K562 (cell line): ENCODE measurements around the gene ACSM2B. TPM values are rescaled to one million over a fixed set of nuclear protein-coding genes. Genes with fewer than 3 reads are reported as not detected.

Experiments
- ATAC-seq: fragments of 200-7000 bp; cut with Tn5 transposase; 3 replicates; pipeline ENCODE4 v1.9.1; 2020; ENCODE audit warnings: moderate library complexity
- BruUV-seq: library from RNA; stranded (reverse); fragments of 400-500 nt; replicated peaks from 2 replicates; lab custom pipeline; 2021; lab: Mats Ljungman, UMichigan
- CTCF ChIA-PET: fragments of 300-600 bp; formaldehyde crosslinking; extraction: SDS; loops from one replicate; lab custom pipeline; 2021; ENCODE audit warnings: low intra/inter-chr PET ratio; lab: Yijun Ruan, JAX
- POLR2A ChIA-PET: fragments of 300-600, 350-650 bp; sonication (Branson Sonifier 250); formaldehyde crosslinking; extraction: SDS; loops from one replicate; lab custom pipeline; 2021; ENCODE audit warnings: antibody characterized with exemption, inconsistent platforms; lab: Yijun Ruan, JAX
- DNase-seq, 4 experiments: peaks; one replicate each; pipeline versions ENCODE4 v3.0.0 to v3.0.0-alpha.2; 2011 to 2018; ENCODE audit warnings: low spot score in 3 of 4, mixed read lengths in 3 of 4; ENCODE audit errors: extremely low read depth in 1 of 4
- FAIRE-seq: peaks from 2 replicates; lab custom pipeline; 2011; peaks lifted over from hg19 to GRCh38; lab: Jason Lieb, UNC
- H2AFZ ChIP-seq: 2 replicates; pipeline ENCODE4 v1.6.0; 2011; ENCODE audit warnings: low read depth, low read length, control low read depth, inconsistent platforms
- H3K27ac ChIP-seq: fragments of 200-600 bp; 3 replicates; pipeline ENCODE4 v1.8.0; 2011; ENCODE audit warnings: low read depth, mild to moderate bottlenecking, control low read depth, inconsistent platforms, low read length, moderate library complexity, mixed read lengths; ENCODE audit errors: extremely low read depth
- H3K27me3 ChIP-seq, 2 experiments: fragments of 300-600 bp in 1 of 2; 2 replicates in 1 of 2; 3 replicates in 1 of 2; pipeline versions ENCODE4 v1.6.0 to v1.8.0; 2011; ENCODE audit warnings: inconsistent platforms in 2 of 2, low read length in 2 of 2, mild to moderate bottlenecking in 1 of 2, mixed read lengths in 1 of 2, moderate library complexity in 1 of 2; ENCODE audit not compliant: control insufficient read depth in 2 of 2, insufficient read depth in 2 of 2
- H3K36me3 ChIP-seq: fragments of 300-600 bp; 3 replicates; pipeline ENCODE4 v1.8.0; 2011; ENCODE audit warnings: mild to moderate bottlenecking, low read length, inconsistent platforms; ENCODE audit not compliant: control insufficient read depth, insufficient read depth
- H3K4me1 ChIP-seq, 2 experiments: fragments of 200-600 bp in 1 of 2; replicated peaks in 1 of 2; 2 replicates in 1 of 2; 3 replicates in 1 of 2; pipeline versions ENCODE4 v1.5.1 to v1.8.0; 2011; ENCODE audit warnings: inconsistent platforms in 2 of 2, low read length in 2 of 2, mild to moderate bottlenecking in 1 of 2, mixed read lengths in 1 of 2, moderate library complexity in 1 of 2; ENCODE audit not compliant: control insufficient read depth in 2 of 2, insufficient read depth in 2 of 2
- H3K4me2 ChIP-seq: 2 replicates; pipeline ENCODE4 v1.6.1; 2011; ENCODE audit warnings: low read length, control low read depth, inconsistent platforms, mixed read lengths; ENCODE audit not compliant: insufficient read depth
- H3K4me3 ChIP-seq: fragments of 200-600 bp; sonication (generic), shearing (Covaris generic); 2 replicates; pipeline ENCODE4 v1.5.1; 2016; ENCODE audit warnings: control low read depth, inconsistent platforms
- H3K79me2 ChIP-seq: fragments of 200-600 bp; 3 replicates; pipeline ENCODE4 v1.8.0; 2011; ENCODE audit warnings: low read length, inconsistent platforms; ENCODE audit not compliant: control insufficient read depth, insufficient read depth
- H3K9ac ChIP-seq, 2 experiments: 2 replicates each; pipeline versions ENCODE4 v1.6.0 to v1.6.1; 2011; ENCODE audit warnings: low read depth in 2 of 2, low read length in 2 of 2, control low read depth in 1 of 2, inconsistent platforms in 1 of 2, mild to moderate bottlenecking in 1 of 2, mixed read lengths in 1 of 2; ENCODE audit not compliant: insufficient read depth in 1 of 2
- H3K9me1 ChIP-seq: one replicate; pipeline ENCODE4 v1.6.0; 2011; ENCODE audit warnings: inconsistent platforms, mild to moderate bottlenecking, low read length, moderate library complexity; ENCODE audit not compliant: control insufficient read depth, insufficient read depth
- H3K9me3 ChIP-seq: replicated peaks from 2 replicates; pipeline ENCODE4 v1.5.1; 2011; ENCODE audit warnings: low read depth, low read length, inconsistent platforms; ENCODE audit not compliant: control insufficient read depth, insufficient read depth
- H4K20me1 ChIP-seq: replicated peaks from 2 replicates; pipeline ENCODE4 v1.6.1; 2011; ENCODE audit warnings: low read length, inconsistent platforms, mixed read lengths; ENCODE audit not compliant: control insufficient read depth, insufficient read depth
- CHD7 ChIP-seq: fragments of 200-600 bp; sonication (generic); IDR thresholded peaks from one replicate; pipeline ENCODE4 v1.6.1; 2012; ENCODE audit warnings: mild to moderate bottlenecking, low read depth, low read length, inconsistent platforms
- CSDE1 ChIP-seq, 2 experiments: fragments of 450-650 bp; IDR thresholded peaks; 2 replicates each; pipeline ENCODE4 v1.6.1; 2016; ENCODE audit warnings: mild to moderate bottlenecking in 1 of 2
- KAT7 ChIP-seq: sonication (generic); formaldehyde crosslinking; IDR thresholded peaks from 2 replicates; pipeline ENCODE4 v1.8.0; 2022; ENCODE audit warnings: missing genetic modification reagents, mild to moderate bottlenecking, borderline replicate concordance
- SP1 ChIP-seq: sonication (generic); formaldehyde crosslinking; IDR thresholded peaks from 2 replicates; pipeline ENCODE4 v1.8.1; 2022; ENCODE audit warnings: mild to moderate bottlenecking, missing genetic modification reagents
- TCF15 ChIP-seq: fragments of 250-450 bp; sonication (Bioruptor Pico); IDR thresholded peaks from 2 replicates; pipeline ENCODE4 v1.8.0; 2022; ENCODE audit warnings: moderate library complexity, mild to moderate bottlenecking, inconsistent platforms
- TEAD2 ChIP-seq: fragments of 450-650 bp; IDR thresholded peaks from 2 replicates; pipeline ENCODE4 v1.6.1; 2016; ENCODE audit warnings: missing genetic modification characterization, control low read depth, missing compliant biosample characterization
- ZNF280B ChIP-seq: fragments of 250-450 bp; sonication (Bioruptor Pico); IDR thresholded peaks from 2 replicates; pipeline ENCODE4 v1.5.1; 2021; ENCODE audit warnings: mild to moderate bottlenecking
- WGBS: fragments of 100-300 bp; shearing (Covaris generic); methylation state at CpG from one replicate; pipeline ENCODE4 v1.1.6; 2016; ENCODE audit warnings: low coverage, mixed read lengths; ENCODE audit not compliant: insufficient coverage; ENCODE audit errors: missing lambda C conversion rate; 5-methylcytosine and 5-hydroxymethylcytosine counted together
- in situ Hi-C: fragments of 300-500 bp; cut with MboI; formaldehyde crosslinking; loops from 4 replicates; pipeline ENCODE4 v1.15.0; 2018; ENCODE audit warnings: inconsistent platforms, mixed read lengths
- intact Hi-C: fragments of 100-400 bp; cut with micrococcal nuclease; formaldehyde crosslinking; loops from 2 replicates; pipeline ENCODE4 v1.14.2; 2022
- polyA plus RNA-seq, 8 experiments: library from polyadenylated mRNA; depleted of rRNA in 4 of 8; stranded (reverse) in 5 of 8; unstranded in 3 of 8; fragments of >200 nt; fragmentation: Nextera tagmentation in 2 of 8; fragmentation: Illumina TruSeq in 1 of 8; extraction: Ambion mirVana in 2 of 8; extraction: Trizol in 1 of 8; gene quantifications; 2 replicates each; pipeline versions ENCODE4 v1.2.1 to v1.2.3, GENCODE V29; 2011 to 2014; ENCODE audit warnings: inconsistent platforms in 1 of 8, missing spikeins in 1 of 8
- total RNA-seq, 7 experiments: library from RNA; depleted of rRNA in 6 of 7; stranded (reverse); fragments of >200 nt in 6 of 7; fragmentation: Illumina TruSeq in 2 of 7; extraction: Trizol in 2 of 7; gene quantifications; 2 replicates each; pipeline versions ENCODE4 v1.2.1 to v1.2.3, GENCODE V29; 2011 to 2021; ENCODE audit warnings: low replicate concordance in 1 of 7

The ACSM2B gene
- total and polyA plus RNA-seq, 9 of the 15 experiments (the other 6 are each of a cell fraction or from before 2014, with no cell fraction given), result 0.06 to 0.69 (median 0.55) TPM; not detected in 3

- no peak for FAIRE-seq
- CTCF ChIA-PET, result no interaction called here
- H3K9me3 ChIP-seq, result no peaks in the 10 kb centered on the region
- H3K9ac ChIP-seq, result no peak overlapping the region
- H3K27me3 ChIP-seq, result peaks cover 12 to 50% of the 10 kb centered on the region in 2 experiments
- TF ChIP-seq TEAD2 (tag) (no peak), CHD7 (no peak), KAT7 (CRISPR knock-in tag) (no peak), SP1 (CRISPR knock-in tag) (no peak), CSDE1 (IDR thresholded peaks at IDR 0.05) (no peak), ZNF280B (CRISPR knock-in tag) (no peak), TCF15 (CRISPR knock-in tag) (no peak)
- POLR2A ChIA-PET, result interaction anchor here (0.9 to 1.9 kb wide), 4 partner anchors 7 to 213 kb away, joined by 3 to 7 read pairs (median 4); no protein-coding TSS in a partner anchor
- H3K9me1 ChIP-seq, result no peaks in the 10 kb centered on the region
- no peak overlapping the region for H2AFZ ChIP-seq
- H3K79me2 ChIP-seq, result no peaks in the 10 kb centered on the region
- in situ Hi-C loops, result no loop called here
- H3K4me2 ChIP-seq, result no peak overlapping the region
- no peaks in the 10 kb centered on the region for H3K36me3 ChIP-seq
- BruUV-seq, result no TSS peak
- no peak overlapping the region for H3K4me3 ChIP-seq
- no peak for ATAC-seq
- H3K4me1 ChIP-seq, result peaks cover 0 to 13% of the 10 kb centered on the region in 2 experiments; a peak in 3 of 5 replicates
- H4K20me1 ChIP-seq, result no peaks in the 10 kb centered on the region
- H3K27ac ChIP-seq, result no peak overlapping the region
- intact Hi-C loops, result no loop called here
- DNase-seq, result no peak
- 0% methylated on average over 3 of the region's 3 CpGs for WGBS
These were observed 38.3 kb upstream of the ACSM2B start for GRCh38 chr16:20614186-20615141.
